ENCODE results near the gene DGUOK. TPM values are rescaled to one million over a fixed set of nuclear protein-coding genes. Genes with fewer than 3 reads are reported as not detected.
"Not testable (repeated sequence)": the region's sequence is repeated elsewhere in the genome, so short reads cannot be mapped to it uniquely, and the experiment has no call there.

The DGUOK gene
- total and polyA plus RNA-seq, 10 of the 15 experiments (the other 5 are each of a cell fraction or from before 2014, with no cell fraction given), result 64.4 to 234 (median 91.4) TPM

GRCh38 chr2:73886357-73886756 is 40.3 kb upstream of the DGUOK start:
- RAD21 ChIA-PET (ENCODE audit: unreplicated experiment), result no interaction called here
- Histone ChIP-seq H3K9me3 (replicated peaks; ENCODE audit: control insufficient read depth, insufficient read depth, low read length) (no peaks in the 10 kb centered on the region), H3K9ac (ENCODE audit: control insufficient read depth, insufficient read depth, low read length) (no peak overlapping the region), H4K20me1 (ENCODE audit: control insufficient read depth, insufficient read depth) (no peaks in the 10 kb centered on the region), H3K4me2 (ENCODE audit: control insufficient read depth, insufficient read depth) (0 out of 2 replicates have a peak overlapping the region, but pooled peaks have one; percentile 48), H3K27ac (ENCODE audit: control insufficient read depth, insufficient read depth) (no peak overlapping the region), H3K4me3 (no peak overlapping the region), H2AFZ (ENCODE audit: control insufficient read depth, low read depth, low read length) (no peak overlapping the region), H3K79me2 (ENCODE audit: control insufficient read depth, insufficient read depth, low read length) (no peaks in the 10 kb centered on the region), H3K36me3 (ENCODE audit: control insufficient read depth in 2 of 2, insufficient read depth in 2 of 2, low read length in 1 of 2) (no peaks in the 10 kb centered on the region), H3K27me3 (replicated peaks in 1 of 2; ENCODE audit: control insufficient read depth in 2 of 2, insufficient read depth in 2 of 2, low read length in 1 of 2) (no peaks in the 10 kb centered on the region), H3K4me1 (ENCODE audit: control insufficient read depth, insufficient read depth, low read length) (no peaks in the 10 kb centered on the region)
- POLR2A ChIA-PET, result interaction anchor here (0.8 kb wide), 1 partner anchor 137 kb away, joined by 3 read pairs; no protein-coding TSS in a partner anchor
- CTCF ChIA-PET, result no interaction called here
- no peak for DNase-seq (ENCODE audit: low read depth, low spot score)
- no TSS peak for BruUV-seq (replicated peaks)
- FAIRE-seq, result peak; percentile 27
- SMC1A ChIA-PET (ENCODE audit: uncharacterized antibody, unreplicated experiment), result interaction anchor here (1.0 to 1.5 kb wide), 2 partner anchors 59 to 193 kb away, joined by 3 to 4 read pairs; no protein-coding TSS in a partner anchor
- in situ Hi-C loops (cut with MboI) (no loop called here), intact Hi-C loops (cut with micrococcal nuclease; ENCODE audit: unreplicated experiment) (no loop called here)
- TF ChIP-seq BMI1 (IDR thresholded peaks at IDR 0.05; ENCODE audit: borderline replicate concordance), result peak; percentile 42; the same call in 1 of the 2 replicates
- no peak for TF ChIP-seq NFYA (IDR thresholded peaks at IDR 0.05; ENCODE audit: borderline replicate concordance, low read depth, low read length)
- peak in 1 of 2 experiments; percentile 22; a peak in 1 of 4 replicates for TF ChIP-seq IKZF2 (IDR thresholded peaks at IDR 0.05)
- TF ChIP-seq EP300 (IDR thresholded peaks at IDR 0.05; ENCODE audit: borderline replicate concordance in 1 of 2, control insufficient read depth in 1 of 2, low read depth in 2 of 2, low read length in 2 of 2), result peak in 1 of 2 experiments; percentile 55; a peak in 1 of 4 replicates
- TF ChIP-seq FOXK2 (IDR thresholded peaks at IDR 0.05), result no peak
- no peak; the same call in 1 of the 2 replicates for TF ChIP-seq IKZF1 (conservative IDR thresholded peaks at IDR 0.05)
- TF ChIP-seq NR2F1 (conservative IDR thresholded peaks at IDR 0.05), result peak; percentile 78
- peak; percentile 79 for TF ChIP-seq MTA2 (IDR thresholded peaks at IDR 0.05; ENCODE audit: low read depth)
- TF ChIP-seq NBN (IDR thresholded peaks at IDR 0.05), result 0 out of 2 replicates have a peak, but pooled peaks have one; percentile 42
- peak; percentile 61; the same call in 1 of the 2 replicates for TF ChIP-seq ATF7 (IDR thresholded peaks at IDR 0.05; ENCODE audit: low read depth)
- no peak for TF ChIP-seq RELA (IDR thresholded peaks at IDR 0.05; ENCODE audit: borderline replicate concordance, partially characterized antibody)
- peak; percentile 59; the same call in 1 of the 2 replicates for TF ChIP-seq DPF2 (IDR thresholded peaks at IDR 0.05)
- peak; percentile 74 for ATAC-seq
- 26% methylated on average over 4 of the region's 4 CpGs for WGBS (ENCODE audit: insufficient coverage, insufficient replicate concordance, low lambda C conversion rate, missing lambda C conversion rate)

DNA sequence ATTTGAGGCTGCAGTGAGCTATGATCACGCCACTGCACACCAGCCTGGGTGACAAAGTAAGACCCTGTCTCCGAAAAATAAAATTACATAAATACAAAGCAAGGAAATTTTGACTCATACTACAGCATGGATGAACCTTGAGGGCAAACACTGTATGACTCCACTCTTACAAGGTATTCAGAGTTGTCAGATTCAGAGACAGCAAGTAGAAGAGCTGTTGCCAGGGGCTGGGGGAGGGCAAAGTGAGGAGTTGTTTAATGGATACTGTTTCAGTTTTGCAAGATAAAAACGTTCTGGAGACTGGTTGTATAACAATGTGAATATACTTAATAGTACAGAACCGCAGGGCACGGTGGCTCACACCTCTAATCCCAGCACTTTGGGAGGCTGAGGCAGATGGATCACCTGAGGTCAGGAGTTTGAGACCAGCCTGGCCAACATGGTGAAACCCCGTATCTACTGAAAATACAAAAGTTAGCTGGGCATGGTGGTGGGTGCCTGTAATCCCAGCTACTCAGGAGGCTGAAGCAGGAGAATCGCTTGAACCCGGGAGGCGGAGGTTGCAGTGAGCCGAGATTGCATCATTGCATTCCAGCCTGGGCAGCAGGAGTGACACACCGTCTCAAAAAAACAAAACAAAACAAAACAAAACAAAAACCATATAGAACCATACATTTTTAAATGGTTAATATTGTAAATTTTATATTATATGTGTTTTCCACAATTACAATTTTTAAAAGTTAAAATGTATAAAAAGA is 38.9 kb upstream of the DGUOK start:
- FAIRE-seq; H3K27me3 ChIP-seq (replicated peaks in 1 of 2; ENCODE audit: control insufficient read depth in 2 of 2, insufficient read depth in 2 of 2, low read length in 1 of 2): not testable (repeated sequence)
- 71% methylated on average over 11 of the region's 11 CpGs for WGBS (ENCODE audit: insufficient coverage, insufficient replicate concordance, low lambda C conversion rate, missing lambda C conversion rate)

More for the DNA sequence above, 38.9 kb upstream of the DGUOK start:
- in situ Hi-C loops (cut with MboI); DNase-seq (ENCODE audit: low read depth, low spot score); H3K27ac ChIP-seq (ENCODE audit: control insufficient read depth, insufficient read depth); H3K4me1 ChIP-seq (ENCODE audit: control insufficient read depth, insufficient read depth, low read length); H3K9ac ChIP-seq (ENCODE audit: control insufficient read depth, insufficient read depth, low read length); H3K79me2 ChIP-seq (ENCODE audit: control insufficient read depth, insufficient read depth, low read length); BruUV-seq (replicated peaks); ATAC-seq; H2AFZ ChIP-seq (ENCODE audit: control insufficient read depth, low read depth, low read length); H3K36me3 ChIP-seq (ENCODE audit: control insufficient read depth in 2 of 2, insufficient read depth in 2 of 2, low read length in 1 of 2); H3K9me3 ChIP-seq (replicated peaks; ENCODE audit: control insufficient read depth, insufficient read depth, low read length); H3K4me3 ChIP-seq; H3K4me2 ChIP-seq (ENCODE audit: control insufficient read depth, insufficient read depth); intact Hi-C loops (cut with micrococcal nuclease; ENCODE audit: unreplicated experiment); RAD21 ChIA-PET (ENCODE audit: unreplicated experiment); H4K20me1 ChIP-seq (ENCODE audit: control insufficient read depth, insufficient read depth): not testable (repeated sequence)
- POLR2A ChIA-PET, result interaction anchor here (0.6 kb wide), 2 partner anchors 12 to 101 kb away, joined by 3 to 5 read pairs; no protein-coding TSS in a partner anchor
- CTCF ChIA-PET, result interaction anchor here (0.6 to 1.5 kb wide), 3 partner anchors 61 to 309 kb away, joined by 3 read pairs; no protein-coding TSS in a partner anchor
- SMC1A ChIA-PET (ENCODE audit: uncharacterized antibody, unreplicated experiment), result interaction anchor here (0.7 to 1.5 kb wide), 3 partner anchors 8 to 61 kb away, joined by 3 to 4 read pairs (median 4); no protein-coding TSS in a partner anchor

Data from GM12878 (cell line).